Caco-2 (cell line): ENCODE results near the gene ATL2. TPM values are rescaled to one million over a fixed set of nuclear protein-coding genes. Genes with fewer than 3 reads are reported as not detected.

Source experiments
- BruUV-seq: library from RNA; stranded (reverse); fragments of 400-500 nt; replicated peaks from 2 replicates; lab custom pipeline; 2021; lab: Mats Ljungman, UMichigan
- CTCF ChIA-PET: fragments of 300-600 bp; sonication (Branson Sonifier 250); formaldehyde crosslinking; loops from one replicate; lab custom pipeline; 2022; ENCODE audit warnings: antibody characterized with exemption; lab: Charles Lee
- POLR2A ChIA-PET: fragments of 300-600 bp; sonication (Branson Sonifier 250); formaldehyde crosslinking; loops from one replicate; lab custom pipeline; 2022; ENCODE audit warnings: antibody characterized with exemption; lab: Charles Lee
- DNase-seq, 2 experiments: peaks; one replicate each; pipeline versions ENCODE4 v3.0.0 to v3.0.0-alpha.2; 2020 to 2022
- H3K27me3 ChIP-seq: replicated peaks from 2 replicates; pipeline ENCODE4 v1.6.0; 2011; ENCODE audit warnings: low read length; ENCODE audit not compliant: control insufficient read depth, insufficient read depth
- H3K36me3 ChIP-seq: 2 replicates; pipeline ENCODE4 v1.5.1; 2011; ENCODE audit warnings: low read length; ENCODE audit not compliant: control insufficient read depth, insufficient read depth
- H3K4me1 ChIP-seq: fragments of 250-450 bp; sonication (Bioruptor Pico); 2 replicates; pipeline ENCODE4 v1.5.1; 2020; ENCODE audit warnings: mild to moderate bottlenecking
- H3K4me3 ChIP-seq: 2 replicates; pipeline ENCODE4 v1.5.1; 2011; ENCODE audit warnings: low read depth, mild to moderate bottlenecking, control low read depth, low read length
- H3K9me3 ChIP-seq: fragments of 250-450 bp; sonication (Bioruptor Pico); 2 replicates; pipeline ENCODE4 v1.5.1; 2020; ENCODE audit warnings: mild to moderate bottlenecking, moderate library complexity
- H3K27ac Mint-ChIP-seq: one replicate; pipeline ENCODE4 v1.8.0; 2022; ENCODE audit warnings: mixed read lengths; ENCODE audit not compliant: unreplicated experiment
- H3K27me3 Mint-ChIP-seq: one replicate; pipeline ENCODE4 v1.8.0; 2022; ENCODE audit warnings: mixed read lengths; ENCODE audit not compliant: insufficient read depth, unreplicated experiment
- H3K36me3 Mint-ChIP-seq: one replicate; pipeline ENCODE4 v1.8.0; 2022; ENCODE audit warnings: mild to moderate bottlenecking, mixed read lengths; ENCODE audit not compliant: insufficient read depth, unreplicated experiment
- H3K4me1 Mint-ChIP-seq: one replicate; pipeline ENCODE4 v1.8.0; 2022; ENCODE audit warnings: low read depth, mixed read lengths; ENCODE audit not compliant: unreplicated experiment
- H3K4me3 Mint-ChIP-seq: one replicate; pipeline ENCODE4 v1.8.0; 2022; ENCODE audit warnings: mild to moderate bottlenecking, moderate library complexity, mixed read lengths; ENCODE audit not compliant: unreplicated experiment
- H3K9me3 Mint-ChIP-seq: one replicate; pipeline ENCODE4 v1.8.0; 2022; ENCODE audit warnings: mixed read lengths; ENCODE audit not compliant: unreplicated experiment
- CTCF ChIP-seq, 2 experiments: fragments of 200-600 bp in 1 of 2; IDR thresholded peaks; 1 replicate in 1 of 2; 2 replicates in 1 of 2; pipeline versions ENCODE4 v1.5.1 to v1.8.0; 2011 to 2022; ENCODE audit warnings: antibody characterized with exemption in 1 of 2, control low read depth in 1 of 2, inconsistent platforms in 1 of 2, low read depth in 1 of 2, low read length in 1 of 2, mild to moderate bottlenecking in 1 of 2, moderate library complexity in 1 of 2; ENCODE audit not compliant: insufficient read depth in 1 of 2, severe bottlenecking in 1 of 2, unreplicated experiment in 1 of 2
- intact Hi-C: fragments of 100-400 bp; cut with micrococcal nuclease; formaldehyde crosslinking; loops from one replicate; pipeline ENCODE4 v1.10.0; 2022; ENCODE audit not compliant: unreplicated experiment
- total RNA-seq: library from RNA; stranded (reverse); gene quantifications from 2 replicates; pipeline ENCODE4 v1.2.3, GENCODE V29; 2022

The ATL2 gene
- total RNA-seq, 1 experiment from 2014 or later: 107 TPM

- Mint-ChIP-seq H3K9me3 (peaks cover 9% of the 10 kb centered on the region), H3K27me3 (no peaks in the 10 kb centered on the region), H3K36me3 (no peaks in the 10 kb centered on the region), H3K27ac (no peak overlapping the region), H3K4me1 (no peaks in the 10 kb centered on the region), H3K4me3 (no peak overlapping the region)
- H3K4me3 ChIP-seq: no peak overlapping the region
- TF ChIP-seq CTCF (IDR thresholded peaks at IDR 0.05; ENCODE audit: insufficient read depth in 1 of 2, low read depth in 1 of 2, low read length in 1 of 2, severe bottlenecking in 1 of 2, unreplicated experiment in 1 of 2): no peak
- intact Hi-C loops: no loop called here
- 0 out of 2 replicates have a peak, but pooled peaks cover 4% of the 10 kb centered on the region for H3K4me1 ChIP-seq
- H3K36me3 ChIP-seq: no peaks in the 10 kb centered on the region
- no peaks in the 10 kb centered on the region for H3K9me3 ChIP-seq
- DNase-seq: no peak
- POLR2A ChIA-PET: interaction anchor here (0.9 kb wide), 1 partner anchor 333 kb away, joined by 4 read pairs; the partner anchor contains the start of gene SRSF7
- CTCF ChIA-PET: no interaction called here
- no peaks in the 10 kb centered on the region for H3K27me3 ChIP-seq
- BruUV-seq: no TSS peak
Measured at GRCh38 chr2:38417745-38418689, 40.9 kb upstream of the ATL2 start.

- no peaks in the 10 kb centered on the region for H3K36me3 ChIP-seq
- Mint-ChIP-seq H3K27ac (no peak overlapping the region), H3K4me3 (no peak overlapping the region), H3K27me3 (no peaks in the 10 kb centered on the region), H3K9me3 (peaks cover 20% of the 10 kb centered on the region), H3K36me3 (no peaks in the 10 kb centered on the region), H3K4me1 (no peaks in the 10 kb centered on the region)
- no peaks in the 10 kb centered on the region for H3K27me3 ChIP-seq
- no TSS peak for BruUV-seq
- H3K4me3 ChIP-seq: no peak overlapping the region
- ChIA-PET POLR2A (no interaction called here), CTCF (no interaction called here)
- intact Hi-C loops: no loop called here
- 0 out of 2 replicates have a peak, but pooled peaks cover 4% of the 10 kb centered on the region for H3K4me1 ChIP-seq
- peaks cover 13% of the 10 kb centered on the region for H3K9me3 ChIP-seq
- no peak for TF ChIP-seq CTCF (IDR thresholded peaks at IDR 0.05; ENCODE audit: insufficient read depth in 1 of 2, low read depth in 1 of 2, low read length in 1 of 2, severe bottlenecking in 1 of 2, unreplicated experiment in 1 of 2)
- no peak for DNase-seq
Measured at GRCh38 chr2:38416296-38417036, 39.4 kb upstream of the ATL2 start.

- no peak for DNase-seq
- H3K27me3 Mint-ChIP-seq: no peaks in the 10 kb centered on the region
- no peaks in the 10 kb centered on the region for H3K27me3 ChIP-seq
- TF ChIP-seq CTCF (IDR thresholded peaks at IDR 0.05; ENCODE audit: insufficient read depth in 1 of 2, low read depth in 1 of 2, low read length in 1 of 2, severe bottlenecking in 1 of 2, unreplicated experiment in 1 of 2): no peak
- BruUV-seq: no TSS peak
- peaks cover 20% of the 10 kb centered on the region for H3K9me3 Mint-ChIP-seq
- ChIA-PET CTCF (no interaction called here), POLR2A (no interaction called here)
- H3K36me3 Mint-ChIP-seq: no peaks in the 10 kb centered on the region
- 0 out of 2 replicates have a peak, but pooled peaks cover 4% of the 10 kb centered on the region for H3K4me1 ChIP-seq
- no peak overlapping the region for H3K4me3 ChIP-seq
- H3K27ac Mint-ChIP-seq: no peak overlapping the region
- peaks cover 18% of the 10 kb centered on the region for H3K9me3 ChIP-seq
- H3K36me3 ChIP-seq: no peaks in the 10 kb centered on the region
- H3K4me1 Mint-ChIP-seq: no peaks in the 10 kb centered on the region
- intact Hi-C loops: no loop called here
- no peak overlapping the region for H3K4me3 Mint-ChIP-seq
Measured at GRCh38 chr2:38415728-38416291, 38.7 kb upstream of the ATL2 start.
